NCI-H1105 (cell line): ENCODE results near the gene TSPO2.

Source experiments
- DNase-seq: peaks from one replicate; lab custom pipeline; 2025; lab: John Stamatoyannopoulos, UW

The TSPO2 gene

DNA sequence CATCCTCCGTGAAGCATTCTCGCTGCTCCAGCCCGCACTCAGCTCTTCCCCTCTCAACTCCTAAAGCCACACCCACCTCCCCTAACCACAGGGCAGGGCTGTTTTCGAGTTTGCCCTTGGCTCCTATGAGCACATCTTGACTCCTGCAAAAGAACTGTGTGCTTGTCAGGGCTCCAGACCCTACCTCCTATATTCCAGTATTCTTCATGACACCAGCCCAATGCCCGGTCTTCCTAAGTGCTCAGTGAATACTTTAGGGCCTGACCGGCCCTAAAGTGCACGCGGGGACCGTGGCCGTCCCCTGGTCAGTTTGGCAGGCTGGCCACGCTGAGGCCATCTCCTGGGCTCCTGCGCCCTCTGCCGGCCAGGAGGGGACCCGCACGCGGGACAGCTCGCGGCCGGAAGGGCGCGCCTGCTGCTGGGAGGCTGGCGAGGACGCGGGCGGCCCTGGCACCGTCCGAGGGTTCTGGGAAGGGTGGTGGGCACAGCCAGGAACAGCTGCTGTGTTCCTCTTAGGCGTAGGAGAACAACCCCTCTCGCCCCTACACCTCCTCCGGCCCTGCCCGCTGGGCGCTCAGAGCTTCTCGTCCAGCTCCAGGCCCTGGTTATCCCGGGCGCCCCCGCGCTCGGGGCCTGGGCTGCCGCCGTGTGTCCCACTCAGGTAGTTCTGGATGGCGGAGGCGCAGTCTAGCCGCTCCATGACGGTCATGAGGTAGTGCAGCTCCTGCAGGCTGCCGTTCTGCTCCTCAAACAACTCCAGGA is 14.3 kb upstream of the TSPO2 start:
- DNase-seq = peak; percentile 39

DNA sequence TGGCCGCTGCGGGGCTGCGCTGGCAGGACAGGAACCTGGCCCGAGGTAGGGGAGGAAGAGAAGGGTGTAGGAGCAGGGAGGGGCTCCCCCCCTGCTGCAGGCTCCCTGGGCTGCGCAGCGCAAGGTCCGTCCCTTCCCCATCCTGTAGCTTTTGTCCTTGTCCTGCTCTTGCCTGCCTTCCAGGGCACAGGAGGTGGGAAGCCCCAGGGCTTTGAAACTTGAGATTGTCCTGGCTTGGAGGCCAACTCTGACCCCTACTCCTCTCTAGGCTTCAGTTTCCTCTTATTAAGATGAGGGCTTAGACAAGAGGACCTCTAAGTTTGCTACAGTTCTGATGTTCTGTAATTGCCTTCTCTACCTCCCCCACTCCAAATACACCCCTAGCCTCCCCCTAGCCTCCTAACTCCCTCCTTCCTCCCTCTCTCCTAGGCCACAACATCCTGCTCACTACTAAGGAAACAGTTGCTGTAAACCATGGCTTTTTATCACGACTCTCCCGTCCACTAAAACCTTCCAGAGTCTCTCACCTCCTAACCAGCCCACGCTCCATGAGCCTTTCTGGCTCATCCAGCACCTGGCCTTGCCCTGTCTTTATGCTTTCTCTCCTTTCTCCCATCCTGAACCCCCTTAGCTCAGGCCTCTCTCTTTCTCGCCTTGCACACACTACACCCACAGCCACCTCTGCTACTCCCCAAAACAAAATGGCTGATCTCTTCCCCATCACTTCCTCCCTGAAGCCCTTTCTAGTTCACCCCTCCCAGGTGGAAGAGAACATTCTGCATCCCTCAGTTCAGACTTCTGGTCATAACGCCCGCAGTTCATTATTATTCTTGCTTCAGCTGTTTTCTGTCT is 13.5 kb upstream of the TSPO2 start:
- no peak for DNase-seq

DNA sequence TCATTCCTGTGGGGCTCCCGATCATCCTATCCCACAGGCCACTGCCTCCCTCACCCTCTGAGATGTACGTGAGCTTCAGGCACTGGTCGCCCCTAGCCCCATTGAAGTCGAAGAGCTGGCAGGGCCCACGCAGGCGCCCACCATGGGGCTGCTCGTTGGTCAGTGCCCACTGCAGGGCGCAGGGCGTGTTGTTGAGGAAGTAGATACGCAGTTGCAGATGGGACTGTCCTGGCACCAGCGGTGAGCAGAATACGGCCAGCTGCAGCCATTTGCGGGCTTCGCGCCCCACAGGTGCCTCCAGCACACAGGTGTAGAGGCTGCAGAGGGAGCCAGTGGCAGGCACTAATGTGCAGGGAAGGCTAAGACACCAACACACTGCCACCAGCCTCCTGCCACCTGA is 9.4 kb upstream of the TSPO2 start:
- DNase-seq = no peak

DNA sequence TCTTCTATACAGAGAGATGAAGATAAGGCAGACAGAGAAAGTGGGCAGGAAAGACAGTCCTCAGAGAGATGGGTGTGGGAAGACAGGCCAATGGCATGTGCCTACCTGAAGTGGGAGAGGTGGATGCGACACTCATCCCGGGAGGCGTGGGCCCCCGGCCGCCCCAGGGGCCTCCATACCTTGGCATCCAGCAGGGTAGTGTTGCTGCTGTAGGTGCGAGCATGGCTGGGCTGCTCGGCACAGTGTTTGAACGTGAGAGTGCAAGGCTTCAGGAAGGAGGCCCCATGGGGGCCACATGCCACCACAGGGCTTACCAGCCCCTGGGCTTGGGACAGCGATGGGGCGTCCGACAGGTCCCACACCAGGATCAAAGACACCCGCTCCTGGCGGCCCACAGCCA is 8.5 kb upstream of the TSPO2 start:
- no peak for DNase-seq

DNA sequence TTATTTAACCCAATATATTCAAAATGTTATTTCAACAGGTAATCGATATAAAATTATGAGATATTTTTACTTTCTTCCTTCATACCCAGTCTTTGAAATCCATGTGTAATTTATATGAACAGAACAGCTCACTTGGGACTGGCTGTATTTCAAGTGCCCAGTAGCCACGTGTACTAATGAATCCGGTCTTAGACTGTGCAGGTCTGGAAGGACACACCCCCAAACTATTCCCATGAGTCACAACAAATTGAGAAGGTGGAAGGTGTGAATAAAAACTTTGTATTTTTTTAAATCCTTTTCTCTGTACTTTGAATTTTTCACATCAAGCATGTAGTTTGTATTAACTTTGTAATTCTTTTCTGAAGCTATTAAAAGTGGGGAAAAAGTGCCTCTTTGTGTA is 6.1 kb upstream of the TSPO2 start:
- no peak for DNase-seq

DNA sequence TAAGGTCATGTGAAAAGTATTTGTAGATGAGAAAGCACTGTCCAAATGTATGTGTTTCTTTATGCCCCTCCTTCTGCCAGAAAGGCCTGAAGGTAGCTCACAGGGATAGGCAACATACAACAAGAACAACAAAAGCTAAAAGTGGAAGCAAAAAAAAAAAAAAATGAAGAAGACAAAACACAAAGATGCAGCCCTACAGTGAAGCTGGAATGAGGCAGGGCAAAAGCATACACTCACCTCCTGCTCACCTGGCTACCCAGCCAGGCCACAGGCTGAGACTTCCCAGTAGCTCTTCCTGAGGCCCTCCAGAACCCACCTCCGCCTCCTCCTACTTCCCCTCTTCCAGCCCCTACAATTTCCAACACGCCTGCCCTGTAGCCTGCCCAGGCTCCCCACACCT is 5.7 kb upstream of the TSPO2 start:
- DNase-seq = no peak

DNA sequence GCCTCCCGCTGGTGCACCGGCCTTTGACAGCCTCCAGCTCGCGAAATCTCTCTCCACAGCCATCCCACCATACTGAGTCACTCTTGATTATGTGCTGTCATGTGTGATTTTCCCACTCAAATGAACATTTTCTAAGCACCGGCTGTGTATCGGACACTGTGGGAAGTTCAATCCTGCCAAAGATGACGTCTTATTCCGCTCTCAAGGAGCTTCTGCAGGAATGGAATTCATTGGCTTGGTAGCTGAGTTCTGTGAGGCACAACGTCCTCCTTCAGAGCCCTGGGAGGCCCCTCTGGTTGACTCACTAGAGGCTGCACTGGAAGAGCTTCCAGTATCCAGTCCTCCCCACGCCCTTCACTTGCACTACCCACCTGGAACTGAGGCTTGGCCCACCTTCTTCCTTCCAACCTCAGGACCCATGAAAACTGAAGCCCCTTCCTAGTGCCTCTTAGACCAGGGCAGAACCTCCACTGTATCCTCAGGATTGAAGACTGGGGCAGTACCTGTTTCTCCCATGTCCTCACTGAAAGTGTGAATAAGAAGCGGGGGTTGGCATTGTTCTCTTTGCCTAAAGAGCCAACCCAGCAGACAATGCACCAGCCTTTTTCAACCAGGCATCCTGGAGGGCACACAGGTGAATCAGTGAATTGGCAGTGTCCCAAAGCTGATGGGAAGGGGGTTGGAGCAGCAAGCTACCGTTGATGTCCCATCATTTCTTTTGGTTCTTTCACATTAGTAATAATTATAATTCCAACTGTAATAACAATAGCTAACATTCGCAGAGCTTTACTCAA is 5.0 kb upstream of the TSPO2 start:
- no peak for DNase-seq

DNA sequence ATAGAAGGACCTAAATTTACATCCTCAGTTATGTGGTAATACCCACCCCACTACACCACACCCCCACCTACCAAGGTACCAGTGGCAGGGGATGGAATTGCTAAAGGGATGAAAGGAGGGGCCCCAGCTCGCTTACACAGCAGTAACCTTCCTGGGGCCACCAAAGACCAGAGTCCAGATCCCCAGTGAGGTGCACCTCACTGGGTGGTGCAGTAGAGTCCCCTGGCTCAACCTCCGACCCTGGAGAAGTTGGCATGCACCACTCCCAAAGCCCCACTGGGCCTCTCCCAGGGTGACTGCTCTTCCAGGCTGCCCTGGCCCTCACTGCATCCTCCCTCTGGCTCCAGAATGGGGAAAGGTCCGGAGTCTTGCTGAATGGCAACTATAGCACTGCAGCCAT is 4.1 kb upstream of the TSPO2 start:
- DNase-seq = no peak

DNA sequence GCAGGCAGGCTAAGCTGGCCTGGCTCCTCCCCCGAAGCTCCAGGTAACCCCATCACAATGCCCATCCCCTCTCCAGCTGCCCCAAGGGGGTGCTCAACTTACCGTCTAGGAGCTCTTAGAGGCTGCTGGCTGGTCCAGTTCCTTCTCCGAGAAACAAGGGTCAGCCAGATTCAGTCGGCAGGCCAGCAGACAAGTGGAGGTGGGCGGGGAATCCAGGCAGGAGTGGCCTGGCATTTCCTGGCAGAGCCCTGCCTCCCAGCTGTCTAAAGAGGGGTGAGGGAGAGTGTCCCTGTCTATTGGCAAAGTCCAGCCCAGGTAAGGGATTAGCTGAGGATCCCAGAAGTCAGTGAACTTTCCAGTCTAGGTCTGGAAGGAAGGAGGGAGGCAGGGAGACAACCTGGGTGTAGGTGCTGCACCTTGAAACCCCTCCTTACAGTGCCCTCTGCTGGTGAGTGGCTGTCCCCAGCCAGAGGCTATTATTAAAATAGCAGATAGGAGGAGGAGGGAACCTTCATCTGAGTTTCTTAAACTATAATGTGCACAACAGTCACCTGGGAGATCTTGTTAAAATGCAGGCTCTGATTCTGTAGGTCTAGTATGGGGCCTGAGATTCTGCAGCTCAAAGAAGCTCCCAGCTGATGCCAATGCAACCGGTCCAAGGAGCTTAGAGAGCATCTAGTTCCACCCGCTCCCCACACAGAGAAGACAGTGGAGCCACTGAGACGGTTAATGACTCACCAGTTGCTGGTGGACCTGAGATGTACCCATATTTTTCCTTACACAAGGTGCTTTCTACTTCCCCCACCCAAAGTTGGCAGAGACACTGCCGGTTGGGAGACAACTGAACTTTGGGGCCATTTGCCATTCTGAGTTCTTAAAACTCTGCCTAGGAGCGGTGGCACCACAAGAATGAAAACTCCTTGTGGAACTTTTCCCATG is 2.9 kb upstream of the TSPO2 start, which contains the start of gene UNC5CL:
Gene UNC5CL, minus strand, starts transcription at position 162 of the 939 bp plus-strand sequence. CDS start 4,147 bp downstream, outside the sequence.
- peak; percentile 20 for DNase-seq

DNA sequence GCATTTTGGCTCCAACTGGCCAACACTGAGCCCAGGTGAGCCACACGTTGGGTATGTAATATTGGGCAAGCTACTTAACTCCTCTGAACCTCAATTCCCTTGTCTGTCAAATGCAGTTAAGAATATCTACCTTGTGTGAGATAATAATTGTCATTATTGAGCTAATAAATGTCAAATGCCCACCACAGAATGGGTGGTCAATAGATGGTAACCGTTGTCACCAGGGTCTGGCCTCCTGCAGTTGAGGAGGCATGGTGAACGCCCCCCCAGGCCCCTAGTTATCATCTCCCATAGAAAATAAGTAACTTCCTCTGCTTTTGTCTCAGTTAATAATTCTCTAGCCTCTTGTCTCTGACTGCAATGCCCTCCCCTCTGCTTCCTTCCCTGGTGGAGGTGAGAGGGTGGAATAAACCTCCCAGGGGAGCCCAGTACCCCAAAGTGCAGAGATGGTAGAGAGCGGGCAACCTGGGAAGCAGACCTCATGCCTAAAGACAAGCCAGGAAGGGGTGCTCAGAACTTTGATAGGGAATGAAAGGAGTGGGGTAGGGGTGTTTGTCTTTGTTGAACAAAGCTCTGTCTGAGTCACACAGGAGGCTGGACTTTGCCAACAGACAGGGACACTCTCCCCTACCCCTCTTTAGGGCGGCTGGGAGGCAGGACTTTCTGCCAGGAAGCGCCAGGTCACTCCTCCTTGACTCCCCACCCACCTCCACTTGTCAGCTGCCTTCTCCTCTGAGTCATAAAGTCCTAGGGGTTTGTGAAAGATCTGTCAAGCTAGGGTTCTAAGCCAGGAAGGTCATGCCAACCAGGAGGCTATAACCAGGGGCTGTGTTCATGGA is 1.9 kb upstream of the TSPO2 start:
- DNase-seq = no peak

DNA sequence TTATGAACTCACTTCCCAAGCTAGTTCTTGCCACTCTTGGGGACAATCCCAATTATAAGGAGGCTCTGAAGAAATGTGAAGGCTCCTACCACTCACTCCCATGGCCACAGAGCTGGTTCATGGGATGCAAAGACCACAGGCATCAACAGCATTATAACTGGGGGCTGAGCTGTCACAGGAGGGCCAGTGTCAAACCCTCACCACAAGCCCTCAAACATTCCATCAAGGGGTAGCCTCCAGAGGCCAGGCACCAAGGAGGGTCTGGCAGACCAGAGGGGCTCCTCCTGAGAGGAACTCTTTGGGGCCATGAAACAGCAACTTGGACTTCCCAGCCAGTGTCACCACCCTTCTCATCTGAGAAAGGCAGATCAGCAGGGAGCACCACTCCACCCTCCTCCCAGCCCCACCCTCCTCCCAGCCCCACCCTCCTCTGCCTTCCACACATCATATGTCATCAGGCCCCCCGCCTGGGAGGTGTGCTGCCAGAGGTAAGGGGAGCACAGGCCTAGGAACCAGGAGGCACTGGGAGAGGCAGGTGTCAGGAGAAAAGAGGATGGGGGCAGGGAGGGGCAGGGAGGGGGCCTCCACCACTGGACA is 1.2 kb upstream of the TSPO2 start:
- DNase-seq = no peak

DNA sequence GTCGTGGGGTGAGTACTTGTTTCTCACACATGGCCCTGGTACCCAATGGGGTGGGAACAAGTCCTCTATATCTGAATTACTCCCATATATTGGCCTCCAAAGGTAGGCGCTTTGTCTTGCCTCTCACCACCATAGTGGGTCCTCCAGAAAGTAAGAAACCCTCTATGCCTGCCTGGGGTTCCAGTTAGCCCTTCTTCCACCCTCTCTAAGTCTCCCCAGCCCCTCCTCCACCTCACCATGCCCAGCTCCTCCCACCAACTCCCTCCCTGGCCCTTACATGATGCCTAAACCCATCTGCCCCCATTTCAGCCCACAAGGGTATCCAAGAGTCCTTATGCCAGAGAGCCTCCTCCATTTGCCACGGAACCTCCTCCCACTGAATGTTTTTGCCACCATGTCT is 884 bp downstream of the TSPO2 start:
- DNase-seq = no peak

DNA sequence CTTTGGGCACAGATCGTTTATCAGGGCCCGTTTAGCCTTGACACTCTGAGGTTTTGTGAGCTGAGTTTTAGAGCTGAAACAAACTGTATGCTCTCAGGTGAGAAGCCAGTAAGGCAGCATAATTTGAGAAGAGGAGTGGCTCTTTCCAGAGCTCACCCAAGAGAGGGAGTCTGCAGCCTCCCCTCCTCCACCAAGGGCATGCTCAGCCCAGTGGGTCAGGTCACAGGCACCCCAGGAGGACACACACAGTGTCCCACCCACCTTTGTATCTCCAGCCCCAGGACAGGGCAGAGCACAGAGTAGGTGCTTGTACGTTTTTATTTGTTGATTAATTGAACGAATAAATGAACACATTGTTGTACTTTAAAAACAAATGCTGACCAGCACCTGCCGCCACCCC is 3.4 kb downstream of the TSPO2 start:
- DNase-seq = no peak

DNA sequence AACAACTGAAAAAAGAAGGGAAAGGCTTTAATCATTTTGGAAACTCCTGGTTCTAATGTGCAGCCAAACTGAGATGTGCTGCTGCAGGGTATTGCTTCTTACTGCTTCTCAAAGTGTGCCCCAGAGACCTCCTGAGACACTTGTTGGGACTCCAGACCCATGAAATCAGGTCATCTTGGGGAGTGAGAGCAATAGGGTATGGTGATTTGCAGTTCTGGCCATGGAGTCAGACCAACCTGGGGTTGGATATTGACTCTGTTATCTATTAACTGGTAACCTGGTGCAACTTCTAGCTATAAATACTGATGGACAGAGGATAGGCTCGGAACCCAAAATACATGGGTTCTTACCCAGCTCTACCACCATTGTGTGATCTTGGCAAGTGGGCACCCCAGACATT is 3.8 kb downstream of the TSPO2 start:
- no peak for DNase-seq

DNA sequence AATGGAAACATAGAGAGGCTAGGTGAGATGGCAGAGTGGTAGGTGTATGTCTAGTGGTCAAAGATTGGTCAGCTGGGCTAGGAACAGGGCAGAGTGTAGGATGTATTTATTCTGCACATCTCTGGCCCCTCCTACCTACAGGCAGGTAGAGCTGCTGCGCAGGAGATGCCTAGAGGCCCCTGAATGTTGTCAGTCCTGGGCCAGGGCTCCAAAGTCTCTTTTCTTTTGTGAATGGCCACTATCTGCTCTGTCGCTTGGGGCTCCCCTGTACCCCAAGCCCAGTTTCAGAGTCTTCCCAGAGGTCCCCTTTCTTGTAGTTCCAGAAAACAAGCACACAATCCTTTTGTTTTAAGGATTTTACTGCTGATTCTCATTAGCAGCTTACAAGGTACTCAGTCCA is 5.0 kb downstream of the TSPO2 start:
- DNase-seq = no peak

DNA sequence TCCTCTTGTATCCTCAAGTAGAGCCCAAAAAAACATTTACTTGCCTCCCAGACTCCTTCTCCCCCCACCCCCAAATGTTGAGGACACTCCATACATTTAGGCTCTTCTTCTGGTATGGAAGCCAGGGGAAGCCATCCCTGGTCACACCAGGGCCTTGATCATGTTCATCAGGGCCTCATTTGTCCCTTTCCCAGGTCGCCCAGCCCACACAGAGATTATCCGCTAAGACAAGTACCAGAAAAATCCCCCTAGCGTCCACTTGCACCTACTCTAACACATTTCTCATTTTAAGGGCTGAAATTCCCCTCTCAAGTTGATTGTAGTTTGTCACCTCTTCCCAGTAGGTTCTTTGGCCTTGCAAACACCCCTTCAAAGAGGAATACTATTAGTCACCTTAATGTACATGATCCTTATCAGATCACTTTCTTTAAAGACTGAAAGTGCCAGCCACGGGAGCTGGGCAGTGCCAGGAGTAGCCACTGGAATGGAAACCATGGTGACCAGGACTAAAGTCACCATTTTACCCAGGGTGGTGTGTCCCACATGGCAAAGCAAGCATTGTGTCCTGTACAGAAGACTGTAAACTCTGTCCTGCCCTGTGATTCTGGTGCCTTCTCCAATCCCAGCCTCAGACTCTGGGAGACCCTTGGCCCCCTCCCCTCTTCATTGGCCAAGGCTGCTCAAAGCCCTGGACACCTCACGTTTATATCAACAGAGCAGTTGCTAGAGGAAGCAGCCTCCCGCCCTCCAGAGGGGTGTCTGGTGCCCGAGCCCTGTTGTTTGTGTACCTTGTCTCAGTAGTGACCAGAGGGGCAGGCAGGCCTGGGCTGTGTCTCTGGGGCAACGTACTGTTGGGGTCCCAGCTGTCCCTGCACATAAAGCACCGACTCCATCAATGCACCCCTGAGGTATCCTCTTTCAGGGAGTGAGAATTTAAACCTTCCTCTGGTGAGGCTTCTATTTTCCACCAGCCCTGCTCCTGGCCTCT is 5.8 kb downstream of the TSPO2 start:
- no peak for DNase-seq

DNA sequence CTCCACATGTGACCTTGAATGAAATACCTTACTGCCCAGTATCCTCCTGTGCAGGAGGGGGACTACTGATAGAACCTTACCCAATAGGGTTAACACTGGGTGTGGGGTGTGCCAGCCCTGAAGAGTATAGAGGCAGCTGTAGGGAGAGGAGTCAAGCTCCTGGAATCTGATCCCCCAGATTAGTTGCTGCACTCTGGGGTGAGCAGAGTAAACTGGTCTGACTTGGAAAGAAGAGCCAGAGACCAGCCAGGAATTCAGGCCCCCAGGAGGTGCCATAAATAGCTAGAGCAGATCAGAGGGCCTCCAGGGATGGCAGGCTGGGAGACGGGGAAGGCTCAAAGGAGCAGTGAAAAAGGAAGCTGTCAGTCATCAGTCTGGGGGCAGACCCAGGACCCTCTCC is 7.3 kb downstream of the TSPO2 start:
- DNase-seq = no peak

DNA sequence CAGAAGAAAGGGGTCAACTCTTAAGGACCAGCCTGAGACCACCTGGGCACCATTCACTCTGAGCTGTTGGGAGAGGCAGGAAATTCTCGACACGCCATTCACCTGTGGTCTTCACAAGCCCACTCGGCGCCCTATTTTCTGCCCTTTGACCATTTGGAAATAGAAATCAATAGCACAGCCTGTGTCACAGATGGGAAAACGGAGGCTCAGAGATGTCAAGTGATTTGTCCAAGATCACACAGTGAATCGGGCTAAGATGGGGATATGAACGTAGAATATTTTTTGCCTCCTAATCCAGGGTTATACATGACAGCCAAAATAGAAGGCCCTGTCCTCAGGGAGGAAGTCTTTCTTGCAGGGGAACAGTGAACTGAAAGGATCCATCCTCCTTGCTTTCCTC is 7.7 kb downstream of the TSPO2 start:
- no peak for DNase-seq

DNA sequence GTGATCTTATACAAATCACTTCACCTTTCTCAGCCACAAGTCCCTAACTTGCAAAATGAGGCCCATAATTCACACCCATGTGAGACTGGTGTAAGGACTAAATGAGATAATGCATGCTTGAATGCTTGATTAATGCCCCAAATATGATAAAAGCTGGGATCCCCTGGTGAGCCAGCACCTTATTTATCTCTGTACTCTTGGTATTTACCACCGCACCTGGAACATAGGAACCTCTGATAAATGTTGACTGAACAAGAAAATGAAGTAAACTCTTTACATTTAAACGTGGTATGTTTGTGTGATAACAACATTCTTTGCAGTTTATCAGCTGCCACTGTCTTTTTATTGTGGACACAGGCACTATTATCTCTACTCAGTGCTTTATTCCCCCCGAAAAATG is 8.3 kb downstream of the TSPO2 start:
- DNase-seq = no peak
